Inferior parietal cortex (tissue), 1 donor: Measurements from ENCODE around the gene EDEM1.
"Not testable (repeated sequence)": the region's sequence is repeated elsewhere in the genome, so short reads cannot be mapped to it uniquely, and the experiment has no call there.

Experiments
- DNase-seq: peaks from one replicate; pipeline ENCODE4 v3.0.0-alpha.2; 2016; ENCODE audit errors: extremely low spot score

The EDEM1 gene

DNA sequence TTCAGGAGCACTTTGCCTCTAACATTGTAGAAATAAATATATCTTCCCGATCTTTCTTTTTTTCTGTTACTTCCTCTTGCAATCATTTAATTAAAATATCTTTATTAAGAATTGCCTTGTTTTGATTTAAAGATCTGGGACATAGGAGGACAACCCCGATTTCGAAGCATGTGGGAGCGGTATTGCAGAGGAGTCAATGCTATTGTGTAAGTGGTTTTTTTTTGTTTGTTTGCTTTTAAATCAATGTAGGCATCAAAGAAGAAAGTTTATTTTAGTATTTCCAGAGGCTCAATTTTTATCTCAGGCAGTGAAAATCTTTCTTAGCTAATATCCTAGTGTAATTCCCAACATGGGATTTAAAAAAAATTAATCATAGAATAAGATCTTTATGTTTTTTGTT, 15.5 kb upstream of the EDEM1 start:
- no peak for DNase-seq

- not testable (repeated sequence) for DNase-seq
These were observed 8.5 kb upstream of the EDEM1 start for GRCh38 chr3:5179036-5179435.

DNA sequence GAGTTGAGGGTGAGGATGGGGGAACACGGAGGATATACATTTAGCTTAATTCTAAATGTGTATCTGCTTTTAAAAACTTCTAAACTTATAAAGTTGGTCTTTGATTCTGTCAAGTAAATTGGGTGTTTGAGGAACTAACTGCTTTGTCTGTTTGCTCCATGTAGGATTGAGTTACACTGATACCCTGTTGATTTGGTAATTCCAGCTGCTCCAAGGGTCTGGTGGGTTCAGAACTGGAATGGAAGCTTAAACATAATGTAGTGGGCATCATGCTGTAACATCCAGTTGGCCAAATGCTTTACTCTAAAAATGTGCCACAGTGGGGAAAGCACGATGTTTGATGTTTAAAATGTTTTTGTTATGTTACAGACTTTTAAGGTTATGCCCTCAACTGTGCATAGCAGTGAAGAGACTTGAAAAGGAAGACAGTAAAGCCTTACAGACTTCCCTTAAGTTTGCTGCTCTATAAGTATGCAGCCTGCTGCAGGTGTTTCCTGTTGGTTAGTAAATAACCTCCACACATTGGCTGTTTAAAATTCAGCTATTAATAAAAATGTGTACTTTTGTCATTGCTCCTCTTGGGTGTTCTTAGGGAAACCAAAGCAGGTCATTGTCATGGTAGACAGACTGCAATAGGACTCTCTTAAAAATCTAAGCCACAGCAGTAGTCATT, 5.9 kb upstream of the EDEM1 start:
- no peak for DNase-seq

DNA sequence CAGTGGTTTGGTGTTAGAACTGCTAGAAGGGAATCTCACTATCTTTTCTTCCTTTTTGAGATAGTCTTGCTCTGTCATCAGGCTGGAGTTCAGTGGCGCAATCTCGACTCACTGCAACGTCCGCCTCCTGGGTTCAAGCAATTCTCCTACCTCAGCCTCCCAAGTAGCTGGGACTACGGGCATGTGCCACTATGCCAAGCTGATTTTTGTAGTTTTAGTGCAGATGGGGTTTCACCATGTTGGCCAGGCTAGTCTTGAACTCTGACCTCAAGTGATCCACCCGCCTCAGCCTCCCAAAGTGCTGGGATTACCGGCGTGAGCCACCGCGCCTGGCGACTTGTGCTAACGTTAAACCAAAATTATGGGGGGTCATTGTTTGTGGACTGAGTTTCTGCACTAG, 3.8 kb upstream of the EDEM1 start:
- DNase-seq = not testable (repeated sequence)

DNA sequence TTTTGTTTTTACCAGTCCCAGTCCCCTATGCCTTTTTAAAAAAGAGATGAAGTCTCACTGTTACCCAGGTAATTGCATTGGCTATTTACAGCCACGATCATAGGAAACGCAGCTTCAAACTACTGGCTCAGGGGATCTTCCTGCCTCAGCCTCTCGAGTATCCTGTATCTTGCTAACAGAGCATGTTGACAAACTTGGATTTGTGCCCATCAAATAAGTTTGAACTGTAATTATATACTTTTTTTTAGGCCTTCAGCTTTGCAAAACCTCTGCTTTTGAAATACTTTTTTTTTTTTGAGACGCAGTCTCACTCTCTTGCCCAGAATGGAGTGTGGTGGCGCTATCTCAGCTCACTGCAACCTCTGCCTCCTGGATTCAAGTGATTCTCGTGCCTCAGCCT, 3.0 kb upstream of the EDEM1 start:
- DNase-seq = no peak

DNA sequence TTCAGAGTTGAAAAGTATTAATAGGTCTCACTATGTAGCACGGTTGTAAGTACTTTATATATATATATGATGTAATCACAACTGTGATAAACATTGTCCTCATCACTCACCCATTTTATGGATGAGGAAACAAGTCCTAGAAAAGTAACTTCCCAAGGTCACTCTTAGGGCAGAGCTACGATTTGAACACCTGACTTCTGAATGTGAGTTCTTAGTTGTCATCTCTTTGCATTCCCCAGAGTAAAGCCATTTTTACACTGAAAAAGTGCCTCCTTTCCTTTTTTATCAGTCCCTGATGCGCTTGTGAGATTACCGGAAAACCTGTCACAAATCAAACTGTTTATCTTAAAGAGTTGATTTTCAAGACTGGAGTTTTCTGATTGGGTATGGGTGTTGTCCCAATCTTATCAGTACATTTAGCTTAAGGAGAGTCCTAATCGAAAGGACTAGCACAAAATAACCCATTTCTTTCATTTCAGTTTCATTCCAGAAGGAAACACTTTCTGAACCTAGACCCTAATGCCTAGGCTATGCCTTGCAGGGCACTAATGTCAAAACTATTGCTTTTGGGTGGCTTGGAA, 2.3 kb upstream of the EDEM1 start:
- no peak for DNase-seq

DNA sequence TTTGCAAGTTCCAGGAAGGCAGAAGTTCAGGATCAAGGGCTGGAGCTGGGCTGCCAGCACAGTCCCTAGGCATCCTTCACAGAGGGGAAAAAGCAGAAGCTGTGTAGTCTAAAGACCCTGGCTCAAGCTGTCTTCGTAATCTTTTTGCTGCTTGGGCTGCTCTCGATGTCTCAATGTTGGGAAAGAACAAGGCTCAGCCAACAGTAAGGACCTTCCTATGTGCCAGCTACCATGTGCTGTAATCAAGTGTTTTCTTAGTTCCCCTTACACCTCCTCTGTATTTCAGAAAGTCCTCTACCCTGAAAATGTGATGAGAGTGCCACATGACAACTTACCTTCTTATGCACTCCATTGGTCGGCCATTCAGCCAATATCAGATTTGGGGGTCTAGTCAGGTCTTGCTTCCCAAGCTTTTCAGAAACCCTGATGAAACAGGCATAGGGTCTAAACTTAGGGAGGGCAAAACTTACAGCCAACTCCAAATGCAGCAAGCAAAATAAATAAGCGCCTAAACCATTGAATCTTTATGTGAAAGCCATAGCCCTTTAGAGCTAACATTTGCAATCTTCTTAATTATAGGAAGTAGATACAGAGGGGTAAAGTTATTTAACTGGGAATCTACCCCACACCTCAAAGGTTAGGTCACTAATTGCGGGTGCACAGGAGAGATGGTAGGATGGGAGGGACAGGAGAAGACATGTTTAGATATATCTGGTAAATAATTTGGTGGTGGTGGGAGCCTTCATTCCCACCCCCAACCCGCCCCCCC, 1.2 kb upstream of the EDEM1 start:
- no peak for DNase-seq

DNA sequence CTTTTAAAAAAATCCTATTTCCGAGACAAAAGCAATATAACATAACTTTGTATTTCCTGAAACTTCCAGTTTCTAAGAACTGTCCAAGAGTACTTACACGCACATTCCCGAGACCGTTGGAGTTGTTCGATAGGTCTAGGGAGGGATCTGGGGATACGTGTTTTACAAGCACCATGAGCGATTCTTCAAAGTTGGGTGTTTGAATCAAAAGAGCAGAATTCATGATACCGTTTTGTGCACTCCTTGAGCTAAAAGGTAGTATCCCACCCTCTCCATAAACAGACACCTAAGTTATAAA, 700 bp upstream of the EDEM1 start:
- no peak for DNase-seq

DNA sequence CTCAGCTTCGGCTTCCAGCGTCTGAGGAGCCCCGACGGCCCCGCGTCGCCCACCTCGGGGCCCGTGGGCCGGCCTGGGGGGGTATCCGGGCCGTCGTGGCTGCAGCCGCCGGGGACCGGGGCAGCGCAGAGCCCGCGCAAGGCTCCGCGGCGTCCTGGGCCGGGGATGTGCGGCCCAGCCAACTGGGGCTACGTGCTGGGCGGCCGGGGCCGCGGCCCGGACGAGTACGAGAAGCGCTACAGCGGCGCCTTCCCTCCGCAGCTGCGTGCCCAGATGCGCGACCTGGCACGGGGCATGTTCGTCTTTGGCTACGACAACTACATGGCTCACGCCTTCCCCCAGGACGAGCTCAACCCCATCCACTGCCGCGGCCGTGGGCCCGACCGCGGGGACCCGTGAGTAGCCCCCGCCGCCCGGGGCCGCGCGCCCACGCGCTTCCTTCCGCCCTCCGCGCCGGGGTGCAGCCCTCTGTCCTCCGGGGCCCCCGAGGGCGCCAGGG, 462 bp downstream of the EDEM1 start:
- no peak for DNase-seq

DNA sequence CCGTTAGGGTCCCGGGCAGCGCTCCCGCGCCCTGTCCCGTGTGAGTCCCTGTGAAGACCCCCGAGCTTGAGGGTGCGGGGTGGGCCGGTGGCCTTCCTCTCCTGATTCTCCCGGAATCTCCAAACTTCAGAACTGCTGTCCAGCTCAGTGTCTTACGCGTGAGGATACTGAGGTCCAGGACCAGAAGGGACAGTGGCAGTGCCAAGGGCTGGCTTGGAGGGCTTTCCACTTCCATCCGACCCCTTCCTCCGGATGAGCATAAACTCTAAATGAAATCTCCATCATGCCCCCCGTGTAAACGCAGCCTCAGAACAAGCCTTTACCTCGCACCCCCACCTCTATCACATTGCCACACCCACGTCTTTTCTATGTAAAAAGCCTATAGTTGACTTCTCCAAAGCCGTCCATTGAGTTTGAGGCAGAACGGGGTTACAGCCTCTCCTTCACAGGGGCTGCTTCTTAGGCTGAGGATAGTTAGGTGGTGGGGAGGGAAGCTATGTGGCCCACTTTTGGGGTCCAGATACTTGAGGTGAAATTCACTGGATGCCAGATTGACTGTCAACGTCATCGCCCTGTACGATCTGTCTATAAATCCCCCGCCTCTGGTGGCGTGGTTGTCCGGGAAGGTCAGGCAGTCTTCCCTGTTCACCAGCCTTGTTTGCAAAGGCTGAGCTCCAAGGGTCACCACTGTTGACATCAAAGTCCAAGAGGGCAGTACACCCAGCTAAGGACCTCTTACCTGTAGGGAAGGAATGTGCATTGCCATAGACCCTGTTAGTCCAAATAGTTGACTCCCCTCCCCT, 1.1 kb downstream of the EDEM1 start:
- DNase-seq = no peak

- DNase-seq = no peak
These were observed 2.8 kb downstream of the EDEM1 start for GRCh38 chr3:5190147-5190791.

DNA sequence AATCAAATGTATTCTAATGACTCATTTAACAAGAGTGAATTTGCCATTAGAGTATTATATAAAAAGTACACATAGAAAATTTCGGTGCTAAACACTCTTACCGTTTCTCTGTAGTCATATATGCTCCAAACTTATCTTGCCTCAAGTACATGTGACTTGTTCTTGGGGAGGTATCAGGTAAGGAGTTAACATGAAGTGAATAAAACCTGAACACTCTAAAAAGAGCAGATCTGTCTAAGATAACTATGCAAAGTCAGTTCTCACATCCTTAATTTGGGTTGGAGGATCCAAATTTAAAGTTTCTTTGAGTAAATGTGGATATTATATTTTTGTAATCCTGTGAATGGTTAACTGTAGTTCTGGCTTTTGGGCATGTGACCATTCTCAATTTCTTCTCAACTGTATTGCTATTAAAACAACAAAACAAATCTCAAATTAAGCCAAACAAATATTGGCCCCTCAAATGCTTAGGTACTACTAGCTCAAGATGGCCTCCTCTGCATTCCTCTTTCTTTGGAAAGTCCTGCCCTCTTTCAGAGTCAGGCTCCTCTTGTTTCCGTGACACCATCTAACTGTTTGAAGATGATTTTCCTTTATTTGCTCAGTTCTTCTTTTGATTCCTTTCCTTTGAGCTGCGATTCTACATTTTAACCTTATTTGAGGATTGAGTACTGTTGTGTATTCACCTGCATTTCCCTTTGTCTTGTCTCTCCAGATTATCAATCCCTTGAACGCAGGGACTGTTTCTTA, 4.2 kb downstream of the EDEM1 start:
- no peak for DNase-seq

- DNase-seq = no peak
These were observed 5.3 kb downstream of the EDEM1 start for GRCh38 chr3:5192571-5193365.

- no peak for DNase-seq
These were observed 6.8 kb downstream of the EDEM1 start for GRCh38 chr3:5194341-5194740.

GRCh38 chr3:5194801-5195509, 7.4 kb downstream of the EDEM1 start:
- peak; percentile 48 for DNase-seq

DNA sequence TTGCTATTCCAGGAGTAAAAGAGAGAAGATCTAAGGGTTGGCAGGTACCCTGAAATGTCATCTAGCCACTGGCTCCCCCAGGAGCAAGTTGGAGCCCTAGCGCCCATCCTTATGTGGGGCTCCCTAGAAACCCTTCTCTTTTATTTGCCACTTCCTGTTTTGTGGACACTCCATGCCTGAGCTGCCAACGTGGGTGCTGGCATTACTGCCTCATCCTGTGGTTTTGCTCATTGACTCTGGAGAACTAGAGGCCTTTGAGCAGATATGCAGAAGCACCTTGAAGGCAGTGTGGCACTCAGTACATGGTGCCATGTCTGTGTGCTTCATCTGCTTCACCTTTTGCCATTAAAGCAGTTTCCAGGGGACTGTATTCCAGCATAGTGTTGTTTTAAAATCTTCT, 8.1 kb downstream of the EDEM1 start:
- DNase-seq = no peak

DNA sequence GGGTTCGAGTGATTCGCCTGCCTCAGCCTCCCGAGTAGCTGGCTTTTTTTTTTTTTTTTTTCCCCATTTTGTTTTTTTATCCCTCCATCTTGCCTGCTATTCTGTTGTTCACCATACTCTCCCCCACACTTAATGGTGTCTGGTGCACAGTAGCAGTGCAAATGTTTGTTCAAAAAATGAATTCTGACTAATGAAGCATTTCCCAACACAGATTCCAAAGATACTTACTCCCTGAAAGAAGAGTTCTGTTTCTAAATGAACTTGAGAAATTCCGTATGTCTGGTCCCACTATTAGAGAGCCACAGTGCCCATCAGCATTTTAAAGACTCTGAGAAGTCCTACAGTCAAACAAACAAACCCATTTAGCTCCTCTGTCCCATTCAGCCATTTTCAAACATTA, 9.5 kb downstream of the EDEM1 start:
- DNase-seq = no peak

DNA sequence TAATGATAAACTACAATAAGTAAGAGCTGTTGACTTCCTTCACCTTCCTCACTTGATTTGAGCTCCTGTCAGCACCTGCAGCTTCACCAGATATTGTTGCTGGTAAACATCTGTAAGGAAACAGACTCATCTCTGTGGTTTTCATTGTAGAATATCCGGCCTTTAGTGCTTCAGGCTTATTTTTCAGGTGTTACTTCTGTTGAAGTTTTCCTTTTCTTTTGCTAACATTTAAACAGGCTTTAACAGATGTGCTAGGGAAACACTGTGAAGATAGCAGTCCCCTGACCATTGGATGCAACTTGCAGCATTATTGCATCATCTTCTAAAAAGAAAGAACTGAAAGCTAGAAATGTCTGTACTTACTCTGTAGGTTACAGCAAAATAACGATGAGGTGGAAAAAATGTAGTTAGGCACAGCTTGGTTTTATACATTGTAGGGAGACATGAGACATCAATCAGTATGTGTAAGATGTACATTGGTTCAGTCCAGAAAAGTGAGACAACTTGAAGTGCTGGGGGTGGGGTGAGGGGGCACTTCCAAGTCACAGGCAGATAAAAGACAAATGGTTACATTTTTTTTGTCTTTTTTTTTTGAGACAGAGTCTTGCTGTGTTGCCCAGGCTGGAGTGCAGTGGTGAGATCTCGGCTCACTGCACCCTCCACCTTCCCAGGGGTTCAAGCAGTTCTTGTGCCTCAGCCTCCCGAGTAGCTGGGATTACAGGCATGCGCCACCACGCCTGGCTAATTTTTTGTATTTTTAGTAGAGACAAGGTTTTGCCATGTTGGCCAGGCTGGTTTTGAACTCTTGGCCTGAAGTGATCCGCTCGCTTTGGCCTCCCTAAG, 10.2 kb downstream of the EDEM1 start:
- no peak for DNase-seq

DNA sequence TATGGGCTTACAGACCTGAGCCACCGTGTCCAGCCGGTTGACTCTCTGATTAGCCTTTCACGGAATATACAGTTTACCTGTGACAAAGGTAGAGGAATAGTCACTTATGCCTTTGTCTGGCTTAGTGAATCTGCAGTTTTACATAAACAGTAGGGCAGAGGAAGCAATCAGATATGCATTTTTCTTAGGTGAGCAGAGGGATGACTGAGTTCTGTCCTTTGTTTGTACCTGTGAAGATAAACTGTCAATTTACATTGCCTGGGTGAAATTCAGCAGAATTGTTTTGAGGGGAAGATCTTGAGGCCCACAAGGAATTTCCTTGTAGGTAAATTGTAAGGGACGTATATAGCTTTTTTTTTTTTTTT, 10.8 kb downstream of the EDEM1 start:
- DNase-seq = no peak
